NCI-H1105 (cell line): Measurements from ENCODE around the gene AHSG.

Experiments
- DNase-seq: peaks from one replicate; lab custom pipeline; 2025; lab: John Stamatoyannopoulos, UW

Gene AHSG

GRCh38 chr3:186640473-186640818 lies 27.6 kb downstream of the AHSG start:
- DNase-seq: no peak

GRCh38 chr3:186640929-186641328 lies 28.1 kb downstream of the AHSG start:
- DNase-seq: no peak

GRCh38 chr3:186642014-186642413 lies 29.2 kb downstream of the AHSG start:
- no peak for DNase-seq

GRCh38 chr3:186643493-186643892 lies 30.6 kb downstream of the AHSG start:
- no peak for DNase-seq

- no peak for DNase-seq
Observed at GRCh38 chr3:186644683-186645082, 31.8 kb downstream of the AHSG start.

- no peak for DNase-seq
Observed at GRCh38 chr3:186646106-186646505, 33.2 kb downstream of the AHSG start.

GRCh38 chr3:186646841-186647240 lies 34.0 kb downstream of the AHSG start:
- DNase-seq: no peak

- DNase-seq: no peak
Observed at GRCh38 chr3:186648851-186649250, 36.0 kb downstream of the AHSG start.

GRCh38 chr3:186651678-186652215 lies 38.9 kb downstream of the AHSG start:
- no peak for DNase-seq

- DNase-seq: no peak
Observed at GRCh38 chr3:186653080-186653707, 40.3 kb downstream of the AHSG start.

GRCh38 chr3:186653984-186654383 lies 41.1 kb downstream of the AHSG start:
- DNase-seq: no peak

GRCh38 chr3:186663361-186664118 lies 50.7 kb downstream of the AHSG start:
- DNase-seq: no peak

- DNase-seq: no peak
Observed at GRCh38 chr3:186664119-186664495, 51.2 kb downstream of the AHSG start.

- no peak for DNase-seq
Observed at GRCh38 chr3:186664506-186664905, 51.6 kb downstream of the AHSG start.

- DNase-seq: no peak
Observed at GRCh38 chr3:186665625-186666188, 52.8 kb downstream of the AHSG start, which contains the start of gene HRG. TSS of gene HRG (plus strand) at chr3:186666014. CDS start at chr3:186666032, 18 bp downstream.

GRCh38 chr3:186668426-186668825 lies 55.6 kb downstream of the AHSG start:
- DNase-seq: no peak

- DNase-seq: no peak
Observed at GRCh38 chr3:186669378-186670084, 56.7 kb downstream of the AHSG start.

GRCh38 chr3:186670155-186670554 lies 57.3 kb downstream of the AHSG start:
- no peak for DNase-seq
